GM15510 (cell line): ENCODE measurements around the gene ABL1.

Experiments
- POLR2A ChIP-seq: IDR thresholded peaks from 3 replicates; pipeline ENCODE4 v1.6.1; 2011; ENCODE audit warnings: borderline replicate concordance; ENCODE audit not compliant: insufficient read length; ENCODE audit errors: extremely low read depth

Gene ABL1

DNA sequence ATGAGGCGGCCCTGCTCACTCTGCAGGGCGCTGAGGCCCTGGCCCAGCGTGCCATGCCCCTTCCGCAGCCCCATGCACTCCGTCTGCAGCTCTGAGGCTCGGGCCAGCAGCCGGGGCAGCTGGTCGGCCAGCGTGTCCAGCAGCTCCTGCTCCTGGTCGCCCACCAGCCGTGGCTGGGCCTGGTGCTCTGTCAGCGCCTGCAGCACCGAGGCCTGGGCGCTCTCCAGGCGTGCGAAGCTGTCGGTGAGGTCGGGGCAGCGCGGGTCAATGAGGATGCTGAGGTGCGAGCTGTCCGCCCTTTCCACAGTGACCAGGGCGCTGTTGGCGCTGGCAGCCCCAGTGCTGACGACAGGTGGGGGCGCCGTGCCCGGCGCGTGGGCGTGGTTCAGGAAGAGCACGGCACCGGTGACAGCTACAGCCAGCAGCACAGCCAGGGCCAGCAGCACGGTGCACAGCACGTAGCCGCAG is 94.6 kb downstream of the ABL1 start:
- no peak for TF ChIP-seq POLR2A

DNA sequence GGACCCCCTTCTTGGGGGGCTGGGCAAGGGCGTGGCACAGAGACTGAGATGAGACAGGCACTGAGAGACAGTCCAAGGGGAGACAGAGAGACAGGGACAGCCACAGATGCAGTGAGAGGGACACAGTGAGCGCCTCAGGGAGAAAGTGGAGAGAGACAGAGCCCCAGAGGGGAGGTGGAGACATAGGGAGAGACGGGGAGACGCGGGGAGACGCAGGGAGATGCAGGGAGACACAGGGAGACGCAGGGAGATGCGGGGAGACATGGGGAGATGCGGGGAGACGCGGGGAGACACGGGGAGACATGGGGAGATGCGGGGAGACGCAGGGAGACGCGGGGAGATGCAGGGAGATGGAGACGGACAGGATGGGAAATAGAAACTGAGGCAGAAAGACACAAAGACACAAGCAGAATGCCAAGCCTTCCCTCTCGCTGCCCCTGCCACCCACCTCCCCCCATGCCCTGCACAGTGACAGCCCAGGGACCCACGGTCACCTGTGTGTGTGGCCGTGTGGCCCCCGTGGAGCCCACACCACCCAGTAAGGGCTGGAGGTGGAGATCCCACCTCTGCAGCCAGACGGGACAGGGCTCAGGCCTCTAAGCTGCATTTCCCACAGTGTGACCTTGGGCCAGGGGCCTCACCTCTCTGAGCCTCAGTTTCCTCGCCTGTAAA is 95.2 kb downstream of the ABL1 start:
- TF ChIP-seq POLR2A = no peak

DNA sequence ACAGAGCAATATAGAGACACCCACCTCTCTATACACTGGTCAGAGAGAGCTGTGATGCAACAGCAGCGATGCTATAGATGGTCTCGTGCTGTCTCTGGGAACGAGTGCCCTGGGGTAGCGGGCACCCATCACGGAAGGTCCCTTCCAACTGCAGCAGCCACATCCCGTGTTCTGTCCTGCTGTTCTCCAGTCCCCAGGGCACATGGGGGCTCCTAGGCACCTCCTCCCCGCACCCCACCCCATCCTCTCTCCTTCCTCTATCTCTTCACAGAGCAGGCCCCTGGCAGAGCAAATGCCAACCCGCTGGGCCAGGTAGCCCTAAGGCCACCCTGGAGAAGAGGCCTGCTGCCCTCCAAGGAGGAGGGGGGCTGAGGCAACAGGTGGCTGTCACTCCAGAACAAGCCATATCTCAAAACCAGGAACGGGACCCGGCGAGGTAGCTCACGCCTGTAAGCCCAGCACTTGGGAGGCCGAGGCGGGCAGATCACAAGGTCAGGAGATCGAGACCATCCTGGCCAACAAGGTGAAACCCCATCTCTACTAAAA is 95.8 kb downstream of the ABL1 start:
- TF ChIP-seq POLR2A = no peak

DNA sequence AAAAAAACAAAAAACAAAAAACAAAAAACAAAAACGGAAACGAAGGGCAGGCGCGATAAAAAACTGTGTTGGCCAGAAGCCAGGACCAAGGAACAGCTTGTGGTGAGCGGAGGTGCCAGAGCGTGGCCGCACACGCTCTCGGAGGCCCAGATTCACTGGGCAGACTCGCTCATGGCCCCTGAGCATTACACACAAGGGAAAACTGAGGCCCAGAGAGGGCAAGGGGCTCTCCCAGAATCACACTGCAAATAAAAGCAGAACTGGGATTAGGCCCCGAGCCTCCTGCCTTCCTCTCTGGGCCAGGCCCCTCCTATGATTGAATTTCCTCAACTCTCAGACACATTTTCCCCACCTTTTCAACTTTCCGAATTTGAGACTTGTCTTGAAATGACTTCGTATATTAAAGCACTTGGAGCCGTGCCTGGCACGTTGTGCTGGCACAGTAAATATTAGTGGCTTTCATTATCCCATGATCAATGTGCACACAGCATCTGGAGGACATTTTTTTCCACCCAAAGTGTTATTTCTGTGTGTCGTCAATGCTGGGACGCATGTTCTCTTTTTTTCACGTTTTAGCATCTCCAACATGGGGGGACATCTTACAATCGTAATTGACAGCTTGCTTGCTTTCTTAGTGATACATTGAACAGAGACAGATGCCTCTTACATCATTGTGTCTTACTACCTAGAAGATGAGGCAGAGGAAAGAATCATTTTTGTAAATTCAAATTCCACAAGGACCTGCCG is 96.6 kb downstream of the ABL1 start:
- no peak for TF ChIP-seq POLR2A

DNA sequence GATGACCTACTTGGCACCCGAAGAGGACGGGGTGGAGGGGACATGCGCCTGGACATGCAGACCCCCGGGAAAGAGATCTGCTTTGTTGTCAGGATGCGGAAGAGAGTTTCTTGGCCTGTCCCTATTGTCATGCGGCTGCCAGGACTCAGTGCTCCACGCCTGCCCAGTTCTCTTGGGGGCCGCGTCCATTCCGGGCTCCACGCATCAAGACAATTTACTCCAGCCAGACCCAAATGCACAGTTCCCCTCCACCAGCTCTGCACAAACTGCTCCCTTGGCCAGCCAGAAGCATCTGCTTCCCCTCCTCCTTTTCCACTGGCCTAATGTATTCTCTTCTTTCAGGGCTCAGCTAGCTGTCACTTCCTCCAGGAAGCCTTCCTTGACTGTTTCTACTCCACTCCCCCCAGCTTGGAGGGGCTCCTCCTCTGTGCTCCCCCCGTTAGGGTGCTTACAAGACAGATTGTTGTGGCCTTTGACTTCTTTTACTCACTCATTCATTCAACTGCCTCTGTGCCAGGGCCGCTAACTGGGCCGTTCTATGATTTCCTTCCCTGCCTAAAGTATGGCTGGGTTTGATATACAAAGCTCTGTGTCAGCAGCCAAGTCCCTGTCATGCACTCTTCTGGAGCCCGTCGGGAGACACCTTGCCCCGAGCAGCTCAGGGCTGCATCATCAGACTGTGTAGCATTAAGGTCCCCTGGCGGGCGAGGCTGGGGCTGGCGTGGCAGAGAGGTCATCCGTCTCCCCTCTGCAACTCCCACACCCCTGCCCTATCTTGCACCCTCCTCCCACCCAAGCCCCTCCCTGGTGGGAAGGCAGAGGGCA is 97.4 kb downstream of the ABL1 start:
- TF ChIP-seq POLR2A = no peak

DNA sequence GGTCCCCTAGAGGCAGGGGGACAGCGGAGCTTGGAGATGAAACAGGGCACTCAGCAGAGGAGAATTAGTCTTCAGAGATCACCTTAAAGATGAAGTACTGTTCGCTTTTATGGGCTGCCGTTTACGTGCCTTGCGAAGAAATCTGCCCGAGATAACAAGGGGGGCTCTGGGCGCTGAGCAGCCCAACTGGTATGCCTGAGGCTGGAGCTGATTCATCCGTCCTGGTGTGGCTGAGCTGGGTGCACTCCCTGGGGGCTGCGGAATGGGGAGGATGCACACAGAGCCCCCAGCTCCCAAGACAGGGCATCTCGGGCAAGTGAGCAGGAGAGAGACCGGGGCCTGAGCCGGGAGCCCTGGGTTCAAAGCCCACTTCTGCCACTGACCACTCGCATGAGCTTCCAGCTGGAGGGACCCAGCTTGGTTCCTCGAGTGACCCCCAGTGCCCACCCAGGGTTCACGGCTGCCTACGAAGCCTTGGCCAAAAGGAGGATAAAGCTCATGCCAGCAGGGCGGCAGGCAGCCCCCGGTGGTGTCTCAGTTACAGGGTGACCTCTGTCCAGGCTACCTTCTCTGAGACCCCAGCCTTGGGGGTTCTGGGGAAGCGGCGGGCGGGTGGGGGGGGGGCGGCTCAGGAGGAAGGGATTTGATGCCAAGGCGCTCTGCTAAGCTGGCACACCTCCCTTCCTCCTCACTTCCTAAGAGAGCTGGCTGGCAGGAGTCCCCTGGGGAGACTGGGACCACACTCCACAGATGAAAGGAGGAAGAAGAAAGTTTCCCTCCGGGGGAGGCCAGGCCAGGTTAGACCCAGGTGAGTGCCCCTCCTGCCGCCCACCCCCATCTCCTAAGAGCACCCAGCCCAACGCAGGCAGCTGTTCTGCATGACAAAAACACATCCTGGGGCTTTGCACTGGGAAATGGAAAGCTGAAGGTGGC is 98.3 kb downstream of the ABL1 start:
- TF ChIP-seq POLR2A = no peak

DNA sequence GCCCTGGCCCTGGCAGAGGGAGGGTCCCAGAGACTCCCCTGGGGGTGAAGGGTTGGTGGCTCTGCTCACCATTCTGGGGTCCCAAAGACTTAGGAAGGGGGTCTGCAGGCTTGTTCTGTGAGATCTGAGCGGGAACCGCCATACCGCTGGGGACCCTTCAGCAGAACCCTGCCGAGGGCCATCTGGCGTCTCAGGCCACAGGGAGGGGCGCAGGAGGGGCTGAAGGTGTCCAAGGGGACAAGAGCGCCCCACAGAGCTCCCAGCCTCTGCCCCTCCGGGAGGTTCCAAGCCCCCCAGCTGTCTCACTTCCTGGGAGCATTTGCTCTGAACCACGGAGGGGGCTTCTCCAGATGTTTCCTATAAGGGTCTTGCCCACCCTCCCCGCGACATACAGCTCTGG is 99.2 kb downstream of the ABL1 start:
- TF ChIP-seq POLR2A = no peak

DNA sequence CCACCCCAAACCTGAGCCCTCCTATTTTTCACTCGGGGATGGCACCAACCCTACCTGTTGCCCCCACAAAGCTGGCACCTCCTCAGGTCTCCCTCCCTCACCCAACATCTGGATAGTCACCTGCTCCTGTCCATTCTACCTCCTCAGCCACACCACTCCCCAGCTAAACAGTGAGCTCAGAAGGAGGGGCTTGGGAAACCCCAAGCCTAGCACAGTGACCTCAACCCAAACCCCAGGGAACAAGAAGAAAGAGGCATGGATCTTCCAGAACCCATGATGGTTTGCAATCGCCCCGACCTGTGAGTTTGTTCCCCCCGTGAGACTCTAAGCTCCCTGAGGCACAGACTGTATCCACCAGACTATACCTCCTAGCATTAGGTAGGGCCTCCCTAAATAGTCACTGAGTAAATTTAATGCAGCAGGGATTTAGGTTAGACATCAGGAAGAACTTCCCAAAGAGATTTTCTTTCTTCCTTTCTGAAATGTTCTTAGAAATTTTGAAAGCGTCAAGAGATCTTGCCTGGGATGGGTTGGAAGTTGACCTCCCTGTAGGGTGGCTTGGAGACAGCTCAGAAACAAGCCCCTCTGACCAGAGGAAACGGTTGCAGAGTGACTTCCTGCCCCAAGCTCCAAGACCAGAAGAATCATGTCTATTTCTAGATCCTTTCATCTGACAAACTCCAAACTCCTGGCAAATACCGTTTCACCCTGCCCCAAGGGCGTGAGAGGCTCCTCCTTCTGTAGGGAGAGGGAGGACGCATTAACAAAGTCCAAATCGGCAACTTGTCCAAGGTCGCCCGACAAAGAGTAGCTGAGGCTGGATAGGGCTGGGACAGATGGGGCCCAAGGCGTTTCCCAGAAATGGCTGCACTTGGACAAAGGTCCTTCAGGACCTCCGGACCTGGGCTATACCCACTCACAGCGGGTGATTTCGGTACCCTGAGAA is 99.9 kb downstream of the ABL1 start:
- TF ChIP-seq POLR2A = no peak

DNA sequence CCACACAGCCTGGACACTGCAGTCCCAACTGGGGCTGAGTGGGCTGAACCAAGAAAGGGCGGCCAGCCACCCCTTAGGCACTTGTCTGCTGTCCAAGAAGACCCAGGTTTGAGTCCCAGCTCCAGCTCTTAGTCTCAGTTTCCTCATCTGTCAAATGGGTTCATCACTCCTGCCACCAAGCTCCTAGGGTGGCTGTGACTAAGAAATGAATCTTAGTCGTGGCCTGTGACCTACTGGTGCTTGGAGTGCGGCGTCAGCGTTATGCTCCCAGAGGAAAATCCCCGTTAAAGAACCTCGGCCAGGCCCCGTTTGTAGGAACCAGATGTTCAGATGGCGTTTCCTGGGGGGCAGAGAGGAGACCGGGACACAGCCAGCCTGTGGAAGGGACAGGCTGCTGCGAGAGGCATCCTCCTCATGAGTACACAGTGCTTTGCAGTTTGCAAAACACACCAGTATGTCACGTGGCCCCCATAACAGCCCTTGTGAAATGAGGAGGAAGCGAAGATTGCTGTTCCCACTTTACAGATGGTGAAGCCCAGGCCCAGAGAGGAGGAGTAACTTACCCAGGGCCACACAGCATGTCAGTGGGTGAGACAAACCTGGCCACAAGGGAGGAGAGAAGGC is 100.7 kb downstream of the ABL1 start:
- no peak for TF ChIP-seq POLR2A

DNA sequence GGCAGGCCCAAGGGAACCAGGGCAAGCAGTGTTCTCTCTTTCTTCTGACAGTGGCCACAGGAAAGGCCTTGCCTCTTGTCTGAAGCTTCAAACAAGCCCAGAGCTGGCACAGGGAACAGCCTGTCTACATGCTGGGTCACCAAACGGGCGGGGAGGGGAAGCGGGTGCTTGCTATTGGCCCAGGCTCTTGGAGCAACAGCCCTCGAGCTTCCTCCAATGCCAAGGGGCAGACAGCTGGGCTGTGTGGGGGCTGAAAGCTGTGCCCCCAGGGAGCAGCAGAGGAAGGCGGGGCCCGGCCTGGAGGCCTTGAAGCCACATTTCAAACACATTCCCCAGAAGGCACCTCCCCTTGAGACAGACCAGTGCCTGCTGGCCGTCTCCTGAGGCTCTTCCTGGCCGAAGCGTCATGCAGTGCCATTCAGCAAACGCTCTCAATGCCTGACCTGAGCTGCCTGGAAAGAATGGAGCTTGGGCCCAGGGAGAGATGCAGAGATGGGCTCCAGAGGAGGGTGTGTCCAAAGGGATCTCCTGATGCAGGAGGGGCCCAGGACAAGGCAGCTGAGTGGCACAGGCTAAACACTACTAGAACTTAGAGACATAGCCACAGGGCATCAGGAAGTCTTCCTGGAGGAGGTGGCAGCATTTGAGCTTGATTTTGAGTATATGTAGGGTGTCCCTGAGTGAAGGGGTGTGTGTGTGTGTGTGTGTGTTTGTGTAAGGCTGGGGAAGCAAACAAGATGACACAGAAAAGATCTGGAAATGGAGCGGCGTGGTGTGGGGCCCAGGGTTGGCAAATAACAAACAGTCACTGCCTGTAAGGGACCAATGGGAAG is 101.4 kb downstream of the ABL1 start:
- no peak for TF ChIP-seq POLR2A
